HL-60 (cell line): ENCODE results near the gene CAVIN4.

Experiments used
- POLR2AphosphoS5 ChIP-seq: IDR thresholded peaks from 2 replicates; pipeline ENCODE4 v1.6.1; 2012; ENCODE audit warnings: low read depth
- TF ChIP-seq, protein P1 (sequence below): IDR thresholded peaks from 2 replicates; pipeline ENCODE4 v1.6.1; 2012; ENCODE audit warnings: low read depth; ENCODE audit not compliant: insufficient replicate concordance
- TF ChIP-seq, protein P2 (sequence below): IDR thresholded peaks from one replicate; pipeline ENCODE4 v1.5.1; 2011; ENCODE audit warnings: low read length, control low read depth, inconsistent platforms; ENCODE audit not compliant: insufficient read depth

DNA sequence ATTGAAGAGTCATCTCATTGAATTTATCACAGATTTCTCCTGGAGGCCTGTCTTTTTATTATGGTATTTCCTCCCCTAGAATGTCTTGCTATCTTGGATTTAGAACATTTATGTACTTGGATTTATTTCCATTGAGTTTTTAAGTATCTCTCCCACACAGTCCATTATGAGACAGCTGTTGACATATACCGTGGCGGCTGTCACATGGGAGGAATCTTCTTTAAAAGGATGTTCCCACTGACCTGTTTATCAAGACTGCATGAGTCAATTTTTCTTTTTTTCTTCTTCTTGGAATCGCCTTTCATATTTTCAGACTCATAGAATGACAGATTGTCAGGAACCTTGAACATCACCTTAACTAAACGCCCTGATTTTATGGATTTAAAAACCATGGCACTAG, 2.9 kb upstream of the CAVIN4 start:
- no peak for TF ChIP-seq POLR2AphosphoS5
- TF ChIP-seq, protein P1, sequence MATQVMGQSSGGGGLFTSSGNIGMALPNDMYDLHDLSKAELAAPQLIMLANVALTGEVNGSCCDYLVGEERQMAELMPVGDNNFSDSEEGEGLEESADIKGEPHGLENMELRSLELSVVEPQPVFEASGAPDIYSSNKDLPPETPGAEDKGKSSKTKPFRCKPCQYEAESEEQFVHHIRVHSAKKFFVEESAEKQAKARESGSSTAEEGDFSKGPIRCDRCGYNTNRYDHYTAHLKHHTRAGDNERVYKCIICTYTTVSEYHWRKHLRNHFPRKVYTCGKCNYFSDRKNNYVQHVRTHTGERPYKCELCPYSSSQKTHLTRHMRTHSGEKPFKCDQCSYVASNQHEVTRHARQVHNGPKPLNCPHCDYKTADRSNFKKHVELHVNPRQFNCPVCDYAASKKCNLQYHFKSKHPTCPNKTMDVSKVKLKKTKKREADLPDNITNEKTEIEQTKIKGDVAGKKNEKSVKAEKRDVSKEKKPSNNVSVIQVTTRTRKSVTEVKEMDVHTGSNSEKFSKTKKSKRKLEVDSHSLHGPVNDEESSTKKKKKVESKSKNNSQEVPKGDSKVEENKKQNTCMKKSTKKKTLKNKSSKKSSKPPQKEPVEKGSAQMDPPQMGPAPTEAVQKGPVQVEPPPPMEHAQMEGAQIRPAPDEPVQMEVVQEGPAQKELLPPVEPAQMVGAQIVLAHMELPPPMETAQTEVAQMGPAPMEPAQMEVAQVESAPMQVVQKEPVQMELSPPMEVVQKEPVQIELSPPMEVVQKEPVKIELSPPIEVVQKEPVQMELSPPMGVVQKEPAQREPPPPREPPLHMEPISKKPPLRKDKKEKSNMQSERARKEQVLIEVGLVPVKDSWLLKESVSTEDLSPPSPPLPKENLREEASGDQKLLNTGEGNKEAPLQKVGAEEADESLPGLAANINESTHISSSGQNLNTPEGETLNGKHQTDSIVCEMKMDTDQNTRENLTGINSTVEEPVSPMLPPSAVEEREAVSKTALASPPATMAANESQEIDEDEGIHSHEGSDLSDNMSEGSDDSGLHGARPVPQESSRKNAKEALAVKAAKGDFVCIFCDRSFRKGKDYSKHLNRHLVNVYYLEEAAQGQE, result no peak
- TF ChIP-seq, protein P2, sequence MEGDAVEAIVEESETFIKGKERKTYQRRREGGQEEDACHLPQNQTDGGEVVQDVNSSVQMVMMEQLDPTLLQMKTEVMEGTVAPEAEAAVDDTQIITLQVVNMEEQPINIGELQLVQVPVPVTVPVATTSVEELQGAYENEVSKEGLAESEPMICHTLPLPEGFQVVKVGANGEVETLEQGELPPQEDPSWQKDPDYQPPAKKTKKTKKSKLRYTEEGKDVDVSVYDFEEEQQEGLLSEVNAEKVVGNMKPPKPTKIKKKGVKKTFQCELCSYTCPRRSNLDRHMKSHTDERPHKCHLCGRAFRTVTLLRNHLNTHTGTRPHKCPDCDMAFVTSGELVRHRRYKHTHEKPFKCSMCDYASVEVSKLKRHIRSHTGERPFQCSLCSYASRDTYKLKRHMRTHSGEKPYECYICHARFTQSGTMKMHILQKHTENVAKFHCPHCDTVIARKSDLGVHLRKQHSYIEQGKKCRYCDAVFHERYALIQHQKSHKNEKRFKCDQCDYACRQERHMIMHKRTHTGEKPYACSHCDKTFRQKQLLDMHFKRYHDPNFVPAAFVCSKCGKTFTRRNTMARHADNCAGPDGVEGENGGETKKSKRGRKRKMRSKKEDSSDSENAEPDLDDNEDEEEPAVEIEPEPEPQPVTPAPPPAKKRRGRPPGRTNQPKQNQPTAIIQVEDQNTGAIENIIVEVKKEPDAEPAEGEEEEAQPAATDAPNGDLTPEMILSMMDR, result no peak
